LNCaP clone FGC (cell line): ENCODE measurements around the gene CEP131.
A peak's percentile ranks its signal among the peaks of the same experiment; 100 is the strongest.

Experiments
- DNase-seq: peaks from one replicate; pipeline ENCODE4 v3.0.0-alpha.2; 2011; ENCODE audit warnings: low read depth
- H3K4me3 ChIP-seq: 2 replicates; pipeline ENCODE4 v1.5.1; 2011; ENCODE audit warnings: mild to moderate bottlenecking, low read depth, low read length, control low read depth
- CTCF ChIP-seq: IDR thresholded peaks from 2 replicates; pipeline ENCODE4 v1.5.1; 2012; ENCODE audit warnings: mild to moderate bottlenecking; ENCODE audit not compliant: control insufficient read depth, insufficient read depth; ENCODE audit errors: extremely low read depth

Gene CEP131

GRCh38 chr17:81223762-81224130 is 981 bp upstream of the CEP131 start:
- H3K4me3 ChIP-seq, result no peak overlapping the region
- no peak for TF ChIP-seq CTCF
- no peak for DNase-seq

DNA sequence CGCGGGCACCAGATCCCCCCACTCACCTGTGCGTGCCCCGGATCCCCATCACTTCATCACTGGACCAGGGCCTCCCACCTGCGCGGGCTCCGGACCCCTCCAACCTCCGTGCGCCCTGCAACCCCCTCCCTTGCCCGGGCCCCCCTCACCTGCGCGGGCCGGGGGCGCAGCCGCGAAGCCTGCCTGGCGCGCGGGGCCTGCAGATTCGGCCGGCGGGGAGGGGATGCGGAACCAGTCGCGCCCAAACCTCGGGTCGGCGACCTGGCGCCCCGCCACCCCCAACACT is 202 bp downstream of the CEP131 start:
- peak overlapping the region; percentile 72 for H3K4me3 ChIP-seq
- no peak for DNase-seq
- TF ChIP-seq CTCF, result no peak

DNA sequence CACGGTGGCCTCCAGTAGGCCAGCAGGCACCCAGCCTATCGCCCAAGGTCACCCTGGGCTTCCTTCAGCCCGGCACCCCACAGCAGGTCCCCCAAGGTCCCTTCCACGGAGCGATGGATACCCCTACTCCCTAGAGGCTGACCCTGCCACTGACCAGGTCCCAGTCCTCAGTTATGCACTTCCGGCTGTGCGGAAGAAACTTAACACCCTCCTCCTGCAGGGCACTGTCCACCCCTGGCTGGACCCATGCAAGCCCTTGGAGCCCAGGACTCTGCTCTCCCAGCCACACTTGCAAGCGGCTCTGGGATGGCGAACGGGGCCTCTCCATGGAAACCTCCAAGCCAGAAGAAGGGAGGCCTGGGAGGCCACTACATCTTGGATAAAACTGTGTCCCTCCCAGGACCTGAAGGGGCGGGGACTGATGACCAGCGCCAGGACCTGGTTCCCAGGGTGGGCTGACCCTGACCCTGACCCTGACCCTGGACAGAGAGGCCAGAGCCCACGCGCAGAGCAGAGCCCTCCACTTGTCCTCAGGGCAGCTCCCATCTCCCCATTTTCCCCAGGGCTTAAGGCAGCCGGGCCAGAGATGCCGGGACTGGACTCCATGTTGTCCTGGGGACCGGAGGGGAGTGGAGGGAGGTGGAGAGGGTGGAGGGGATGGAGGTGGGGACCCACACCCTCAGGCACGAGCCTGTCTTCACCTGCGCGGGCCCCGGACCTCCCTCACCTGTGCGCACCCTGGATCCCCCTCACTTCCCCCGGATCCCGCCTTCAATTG is 734 bp downstream of the CEP131 start:
- peak overlapping the region; percentile 72 for H3K4me3 ChIP-seq
- no peak for DNase-seq
- TF ChIP-seq CTCF, result no peak

DNA sequence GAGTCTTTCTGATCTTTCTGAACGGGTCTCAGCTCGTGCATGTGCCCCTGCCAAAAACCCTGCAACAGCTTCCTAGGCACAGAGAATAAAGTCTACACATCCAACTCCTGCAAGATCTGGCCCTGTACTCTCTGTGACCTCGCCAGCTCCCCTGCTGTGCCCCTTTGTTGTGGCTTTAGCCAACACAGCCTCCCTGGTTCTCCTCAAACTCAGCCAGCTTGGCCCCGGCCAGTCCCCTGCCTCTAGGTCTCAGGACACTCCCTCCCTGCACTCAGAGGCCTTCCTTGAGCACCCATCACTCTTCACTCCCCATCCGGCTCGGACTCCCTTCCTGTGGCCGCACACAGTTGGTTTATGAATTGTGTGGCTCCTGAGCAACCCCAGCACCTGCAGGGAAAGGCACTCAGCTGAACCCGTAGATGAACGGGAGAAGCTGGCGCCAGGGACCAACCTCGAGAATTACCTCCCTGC is 1.4 kb downstream of the CEP131 start:
- H3K4me3 ChIP-seq, result peak overlapping the region; percentile 72
- no peak for TF ChIP-seq CTCF
- no peak for DNase-seq

- H3K4me3 ChIP-seq, result no peak overlapping the region
- TF ChIP-seq CTCF, result no peak
- DNase-seq, result no peak
Measured at GRCh38 chr17:81219476-81220180, 3.1 kb downstream of the CEP131 start.

GRCh38 chr17:81218991-81219390 is 3.8 kb downstream of the CEP131 start:
- H3K4me3 ChIP-seq, result no peak overlapping the region
- no peak for DNase-seq
- TF ChIP-seq CTCF, result no peak
